Kidney (tissue), 22 donors: Measurements from ENCODE around the gene LRRTM2. TPM values are rescaled to one million over a fixed set of nuclear protein-coding genes. Genes with fewer than 3 reads are reported as not detected.
"Not testable (repeated sequence)": the region's sequence is repeated elsewhere in the genome, so short reads cannot be mapped to it uniquely, and the experiment has no call there.

Source experiments
- DNase-seq, 5 donors: peaks; one replicate each; pipeline ENCODE4 v3.0.0-alpha.2; 2013 to 2020
- FAIRE-seq: peaks from 2 replicates; lab custom pipeline; 2012; peaks lifted over from hg19 to GRCh38; lab: Jason Lieb, UNC
- H3K27ac ChIP-seq, 2 donors: one replicate each; pipeline ENCODE4 v1.7.0; 2013; ENCODE audit warnings: low read depth in 2 of 2, low read length in 2 of 2, inconsistent platforms in 1 of 2
- H3K27me3 ChIP-seq: one replicate; pipeline ENCODE4 v1.7.1; 2013; ENCODE audit warnings: low read length, inconsistent platforms; ENCODE audit not compliant: control insufficient read depth, insufficient read depth
- H3K36me3 ChIP-seq, 3 donors: one replicate each; pipeline versions ENCODE4 v1.7.0 to v1.7.1; 2013; ENCODE audit warnings: low read length in 3 of 3, control low read depth in 1 of 3, inconsistent platforms in 1 of 3; ENCODE audit not compliant: insufficient read depth in 3 of 3, control insufficient read depth in 2 of 3
- H3K4me1 ChIP-seq, 3 donors: one replicate each; pipeline versions ENCODE4 v1.7.0 to v1.7.1; 2013; ENCODE audit warnings: low read length in 3 of 3, inconsistent platforms in 1 of 3, low read depth in 1 of 3; ENCODE audit not compliant: control insufficient read depth in 2 of 3, insufficient read depth in 2 of 3
- H3K4me3 ChIP-seq, 3 donors: one replicate each; pipeline versions ENCODE4 v1.7.0 to v1.8.1; 2013; ENCODE audit warnings: low read length in 3 of 3, control low read depth in 1 of 3, inconsistent platforms in 1 of 3
- H3K9ac ChIP-seq, 3 donors: one replicate each; pipeline versions ENCODE4 v1.7.0 to v1.7.1; 2013; ENCODE audit warnings: low read length in 3 of 3, control low read depth in 1 of 3, inconsistent platforms in 1 of 3
- H3K9me3 ChIP-seq, 3 donors: one replicate each; pipeline versions ENCODE4 v1.7.0 to v1.7.1; 2013; ENCODE audit warnings: low read length in 3 of 3, control low read depth in 1 of 3, inconsistent platforms in 1 of 3; ENCODE audit not compliant: control insufficient read depth in 2 of 3, insufficient read depth in 1 of 3
- CTCF ChIP-seq: IDR thresholded peaks from 3 replicates; pipeline ENCODE4 v1.5.1; 2012; ENCODE audit warnings: mild to moderate bottlenecking, moderate library complexity, borderline replicate concordance; ENCODE audit not compliant: insufficient read depth; ENCODE audit errors: extremely low read depth
- intact Hi-C: fragments of 100-400 bp; cut with DNase I; formaldehyde crosslinking; loops from one replicate; pipeline ENCODE4 v1.11.1; 2022
- long read RNA-seq, 10 donors: library from polyadenylated mRNA in 1 of 10; unstranded in 1 of 10; transcript quantifications; one replicate each; pipeline ENCODE4 v2.0.0 and lab custom pipeline, GENCODE V29; 2021 to 2026
- polyA plus RNA-seq: library from polyadenylated mRNA; stranded (reverse); fragments of 350-450 nt; fragmentation: Illumina TruSeq; extraction: RNeasy Lipid Tissue Mini Kit (QIAGEN cat#74804); gene quantifications from one replicate; pipeline ENCODE4 v1.2.3, GENCODE V29; 2014; ENCODE audit warnings: low read depth, low replicate concordance; ENCODE audit not compliant: insufficient read depth
- total RNA-seq: library from RNA; stranded (reverse); fragmentation: NEBNext Ultra II Directional; extraction: Animal tissue kit (Norgen Biotek cat#: 25700); gene quantifications from one replicate; pipeline ENCODE4 v1.2.1, GENCODE V29; 2021
- donor health status: control.
- donor health status: control.
- donor health status: control.
- donor health status: control.
- donor health status: control.
- donor health status: DM: yes; HTN: yes; CAD: no.
- donor health status: Normal renal cell carcinoma (clear cell type).

LRRTM2 gene
- total RNA-seq (0.03 TPM), polyA plus RNA-seq (not detected)
- long read RNA-seq, donor 1, partial matches to known transcripts: 53 of 76 reads
- long read RNA-seq, donor 1, other reads (novel, unspliced or antisense): 23 of 76 reads
- long read RNA-seq, donor 2, partial matches to known transcripts: 0 of 1 reads
- long read RNA-seq, donor 2, other reads (novel, unspliced or antisense): 0 of 1 reads
- long read RNA-seq, donor 3: 0 reads
- long read RNA-seq, donor 4: 0 reads
- long read RNA-seq, donor 5: 0 reads
- long read RNA-seq, donor 6, full-length matches to known transcripts: 2 of 245 reads
- long read RNA-seq, donor 6, partial matches to known transcripts: 225 of 245 reads
- long read RNA-seq, donor 6, other reads (novel, unspliced or antisense): 18 of 245 reads
- long read RNA-seq, donor 7: 0 reads
- long read RNA-seq, donor 8, partial matches to known transcripts: 0 of 1 reads
- long read RNA-seq, donor 8, other reads (novel, unspliced or antisense): 0 of 1 reads
- long read RNA-seq, donor 9: 0 reads
- long read RNA-seq, donor 10, full-length matches to known transcripts: 1 of 1 reads
- long read RNA-seq, donor 10, partial matches to known transcripts: 0 of 1 reads
- long read RNA-seq, donor 10, other reads (novel, unspliced or antisense): 0 of 1 reads

GRCh38 chr5:138874771-138875551 lies at the start of gene LRRTM2:
TSS of gene LRRTM2 (minus strand) at chr5:138875335. CDS start at chr5:138874911, 424 bp downstream.
- no peaks in the 10 kb centered on the region for H3K27me3 ChIP-seq
- no peak within 1 kb of the TSS for H3K27ac ChIP-seq
- H3K36me3 ChIP-seq: no peaks in the 10 kb centered on the region
- no peak for FAIRE-seq
- H3K4me3 ChIP-seq: peak within 1 kb of the TSS in 2 of 3 donors; percentile 6 to 12
- intact Hi-C loops: no loop called here
- peaks cover 0 to 7% (median 0%) of the 10 kb centered on the region in 3 donors for H3K4me1 ChIP-seq
- peak in 4 of 5 donors; percentile 59 to 85 (median 69) for DNase-seq
- H3K9me3 ChIP-seq: no peaks in the 10 kb centered on the region
- no peak within 1 kb of the TSS for H3K9ac ChIP-seq
- TF ChIP-seq CTCF: no peak

GRCh38 chr5:138922494-138922893 lies 47.4 kb upstream of the LRRTM2 start:
- H3K36me3 ChIP-seq: peaks cover 7 to 32% (median 27%) of the 10 kb centered on the region in 3 donors
- no peak overlapping the region for H3K9ac ChIP-seq
- H3K27me3 ChIP-seq: no peaks in the 10 kb centered on the region
- peaks cover 0 to 1% (median 0%) of the 10 kb centered on the region in 3 donors for H3K4me1 ChIP-seq
- no peaks in the 10 kb centered on the region for H3K9me3 ChIP-seq
- FAIRE-seq: no peak
- no peak for TF ChIP-seq CTCF
- intact Hi-C loops: no loop called here
- DNase-seq: no peak
- no peak overlapping the region for H3K4me3 ChIP-seq
- no peak overlapping the region for H3K27ac ChIP-seq

GRCh38 chr5:138921362-138921761 lies 46.2 kb upstream of the LRRTM2 start:
- DNase-seq, H3K9me3 ChIP-seq, H3K27me3 ChIP-seq, H3K27ac ChIP-seq, H3K9ac ChIP-seq, FAIRE-seq, H3K4me1 ChIP-seq, H3K4me3 ChIP-seq, intact Hi-C loops: not testable (repeated sequence)
- H3K36me3 ChIP-seq: peaks cover 7 to 24% (median 20%) of the 10 kb centered on the region in 3 donors
